ENCODE measurements around the gene SLC40A1.

GRCh38 chr2:189629531-189630453 is 49.2 kb upstream of the SLC40A1 start:
- TF ChIP-seq, protein P1, sequence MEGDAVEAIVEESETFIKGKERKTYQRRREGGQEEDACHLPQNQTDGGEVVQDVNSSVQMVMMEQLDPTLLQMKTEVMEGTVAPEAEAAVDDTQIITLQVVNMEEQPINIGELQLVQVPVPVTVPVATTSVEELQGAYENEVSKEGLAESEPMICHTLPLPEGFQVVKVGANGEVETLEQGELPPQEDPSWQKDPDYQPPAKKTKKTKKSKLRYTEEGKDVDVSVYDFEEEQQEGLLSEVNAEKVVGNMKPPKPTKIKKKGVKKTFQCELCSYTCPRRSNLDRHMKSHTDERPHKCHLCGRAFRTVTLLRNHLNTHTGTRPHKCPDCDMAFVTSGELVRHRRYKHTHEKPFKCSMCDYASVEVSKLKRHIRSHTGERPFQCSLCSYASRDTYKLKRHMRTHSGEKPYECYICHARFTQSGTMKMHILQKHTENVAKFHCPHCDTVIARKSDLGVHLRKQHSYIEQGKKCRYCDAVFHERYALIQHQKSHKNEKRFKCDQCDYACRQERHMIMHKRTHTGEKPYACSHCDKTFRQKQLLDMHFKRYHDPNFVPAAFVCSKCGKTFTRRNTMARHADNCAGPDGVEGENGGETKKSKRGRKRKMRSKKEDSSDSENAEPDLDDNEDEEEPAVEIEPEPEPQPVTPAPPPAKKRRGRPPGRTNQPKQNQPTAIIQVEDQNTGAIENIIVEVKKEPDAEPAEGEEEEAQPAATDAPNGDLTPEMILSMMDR (IDR thresholded peaks at IDR 0.05; ENCODE audit: insufficient read depth, low read depth, low read length) = no peak
- no peak for TF ChIP-seq EZH2 (IDR thresholded peaks at IDR 0.05; ENCODE audit: insufficient read depth, low read length)

Measured in astrocyte (in vitro differentiated cells and primary cell).